HG03520 (cell line): ENCODE data around the gene ADAMTS17.

Source experiments
- ATAC-seq: cut with Tn5 transposase; IDR thresholded peaks from one replicate; pipeline ENCODE4 v1.9.1; 2021; ENCODE audit warnings: mild to moderate bottlenecking, moderate library complexity; ENCODE audit not compliant: unreplicated experiment

Gene ADAMTS17

GRCh38 chr15:100114100-100114499, 227.7 kb downstream of the ADAMTS17 start:
- no peak for ATAC-seq

GRCh38 chr15:100113351-100114080, 228.3 kb downstream of the ADAMTS17 start:
- no peak for ATAC-seq

- ATAC-seq, result no peak
These were observed 229.0 kb downstream of the ADAMTS17 start for GRCh38 chr15:100112636-100113305.

DNA sequence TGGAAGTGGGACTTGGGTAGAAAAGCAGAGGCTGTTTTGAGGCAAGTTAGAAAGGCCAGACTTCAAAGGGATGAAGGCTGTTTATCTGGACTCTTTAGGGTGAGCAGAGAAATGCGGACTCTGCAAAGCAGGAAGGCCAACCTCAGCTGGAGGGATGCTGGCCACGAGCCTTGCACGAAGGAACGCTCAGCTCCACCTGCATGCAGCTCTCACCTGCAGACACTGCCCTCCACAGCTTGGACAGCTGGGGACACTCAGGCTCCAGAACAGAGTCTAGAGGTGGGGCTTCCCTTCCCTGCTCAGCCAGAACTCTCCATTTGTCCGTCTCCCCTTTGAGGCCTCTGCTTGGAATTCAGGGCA, 229.7 kb downstream of the ADAMTS17 start:
- ATAC-seq, result no peak

DNA sequence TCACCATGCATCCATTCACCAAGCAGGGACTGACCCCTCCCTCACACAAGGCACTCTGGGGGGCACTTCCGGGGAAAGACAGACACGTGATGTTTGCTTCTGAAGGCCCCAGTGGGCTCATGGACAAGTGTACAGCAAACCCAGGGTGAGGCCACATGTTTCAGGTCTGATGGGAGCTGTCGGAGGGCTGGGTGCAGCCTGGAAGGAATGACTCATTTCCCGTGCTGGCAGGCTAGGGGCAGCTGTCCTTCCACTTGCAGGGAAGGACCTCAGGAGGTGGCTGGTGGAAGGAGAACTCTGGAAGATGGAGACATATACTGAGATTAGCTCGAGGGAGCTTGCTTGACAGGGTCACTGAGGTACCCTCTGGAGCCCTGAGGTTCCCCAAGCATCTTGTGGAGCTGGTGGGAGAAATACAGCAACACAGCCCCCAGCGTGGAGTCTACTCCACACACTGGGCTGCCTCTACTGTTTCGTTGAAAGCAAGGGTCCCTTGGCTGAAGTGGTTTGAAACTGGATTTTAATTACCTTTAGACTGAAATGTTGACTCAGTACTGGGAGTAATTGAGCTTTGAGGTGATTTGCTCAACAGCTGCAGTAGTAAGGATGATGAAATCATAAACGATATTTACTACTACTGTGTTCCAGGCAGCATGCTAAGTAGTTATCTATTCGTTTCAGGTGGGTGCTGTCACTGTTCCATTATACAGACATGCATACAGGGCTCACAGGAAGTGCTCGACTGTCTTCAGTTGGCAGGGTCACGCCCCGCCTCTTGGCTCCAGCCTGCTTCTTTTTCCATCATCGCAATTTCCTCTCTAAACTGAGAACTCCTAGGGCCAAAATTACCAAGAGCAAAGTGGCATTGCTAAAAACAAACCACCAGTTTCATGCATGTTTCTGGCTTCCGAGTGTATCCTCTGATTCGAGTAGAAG, 230.4 kb downstream of the ADAMTS17 start:
- no peak for ATAC-seq

DNA sequence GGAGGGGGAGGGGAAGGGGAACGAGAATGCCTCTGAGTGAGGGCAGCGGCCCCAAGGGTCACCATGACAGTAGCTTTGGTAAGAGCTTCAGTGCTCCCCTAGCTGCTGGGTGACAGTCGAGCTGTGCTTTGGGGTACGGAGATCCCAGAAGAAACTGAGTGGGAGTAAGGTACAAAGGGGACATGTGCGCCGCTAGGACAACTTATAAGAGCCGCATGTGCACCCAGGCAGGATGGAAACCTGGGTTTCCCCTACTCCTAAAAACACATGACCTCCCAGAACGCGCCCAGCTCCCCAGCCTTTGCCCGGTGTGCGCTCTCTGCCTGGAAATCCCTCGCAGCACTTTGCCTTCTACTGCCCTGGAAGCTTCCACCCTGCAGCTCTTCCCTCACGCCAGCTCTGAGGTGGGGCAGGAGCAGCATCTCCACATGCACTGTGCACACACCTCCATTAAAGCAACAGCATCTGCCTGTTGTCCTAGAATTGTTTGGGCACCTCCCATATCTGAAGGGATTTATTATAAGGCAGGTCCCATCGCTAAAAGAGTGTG, 232.2 kb downstream of the ADAMTS17 start:
- ATAC-seq, result no peak

DNA sequence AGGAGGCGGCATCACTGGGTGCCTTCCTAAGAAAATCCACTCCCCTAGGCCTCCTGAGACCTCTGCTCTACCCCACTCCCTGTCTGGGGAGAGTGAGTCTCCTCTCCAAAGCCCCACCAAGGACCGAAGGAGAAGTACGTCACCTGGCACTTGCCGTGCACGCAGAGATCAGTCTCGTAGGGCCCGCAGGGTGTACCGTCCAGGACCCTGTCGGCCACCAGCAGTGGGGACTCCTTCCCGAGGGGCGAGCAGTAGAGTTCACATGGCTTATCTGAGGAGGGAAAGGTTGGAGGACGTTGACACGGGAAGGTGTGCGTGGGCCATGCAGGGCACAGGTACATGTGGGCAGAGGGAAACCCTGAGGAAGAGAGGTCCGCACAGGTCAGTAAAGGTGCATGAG, 232.9 kb downstream of the ADAMTS17 start:
- ATAC-seq, result no peak

DNA sequence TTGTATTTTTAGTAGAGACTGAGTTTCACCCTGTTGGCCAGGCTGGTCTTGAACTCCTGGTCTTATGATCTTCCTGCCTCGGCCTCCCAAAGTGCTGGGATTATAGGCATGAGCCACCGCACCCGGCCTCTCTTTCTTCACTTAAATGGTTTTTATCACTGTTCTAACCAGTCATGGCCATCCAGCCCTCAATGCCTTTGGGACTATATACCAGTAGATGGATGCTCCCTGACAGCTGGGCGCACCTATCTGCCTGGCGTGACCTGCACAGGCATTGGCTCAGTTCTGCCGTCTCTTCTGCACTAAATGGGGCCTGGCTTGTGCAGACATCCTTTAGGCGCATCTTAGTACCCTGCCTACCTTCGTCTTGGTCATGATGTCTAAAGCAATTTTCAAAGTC, 233.4 kb downstream of the ADAMTS17 start:
- no peak for ATAC-seq

DNA sequence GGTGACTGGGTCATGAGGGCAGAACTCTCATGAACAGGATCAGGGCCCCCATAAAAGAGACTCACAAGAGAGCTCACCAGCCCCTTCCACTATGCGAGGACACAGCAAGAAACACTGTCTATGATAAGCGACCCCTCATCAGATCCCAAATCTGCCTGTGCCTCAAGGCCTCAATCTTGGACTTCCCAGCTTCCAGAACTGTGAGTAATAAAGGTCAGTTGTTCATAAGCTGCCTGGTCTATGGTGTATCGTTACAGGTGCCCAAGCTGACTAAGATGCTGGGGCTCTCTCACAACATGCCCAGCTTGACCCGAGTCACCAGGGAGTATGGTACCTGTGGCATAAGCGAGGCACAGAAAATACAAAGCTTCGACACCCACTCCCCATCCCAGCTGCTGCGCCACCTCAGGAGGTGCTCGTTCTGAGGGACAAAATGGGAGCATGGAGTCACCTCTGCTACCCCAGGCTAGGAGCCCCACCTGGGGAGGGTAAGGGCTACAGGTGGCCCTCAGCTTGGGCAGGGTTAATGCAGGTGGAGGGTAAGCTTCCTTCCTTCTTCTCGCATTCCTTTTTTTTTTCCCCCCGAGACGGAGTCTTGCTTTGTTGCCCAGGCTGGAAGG, 234.1 kb downstream of the ADAMTS17 start:
- ATAC-seq, result no peak

DNA sequence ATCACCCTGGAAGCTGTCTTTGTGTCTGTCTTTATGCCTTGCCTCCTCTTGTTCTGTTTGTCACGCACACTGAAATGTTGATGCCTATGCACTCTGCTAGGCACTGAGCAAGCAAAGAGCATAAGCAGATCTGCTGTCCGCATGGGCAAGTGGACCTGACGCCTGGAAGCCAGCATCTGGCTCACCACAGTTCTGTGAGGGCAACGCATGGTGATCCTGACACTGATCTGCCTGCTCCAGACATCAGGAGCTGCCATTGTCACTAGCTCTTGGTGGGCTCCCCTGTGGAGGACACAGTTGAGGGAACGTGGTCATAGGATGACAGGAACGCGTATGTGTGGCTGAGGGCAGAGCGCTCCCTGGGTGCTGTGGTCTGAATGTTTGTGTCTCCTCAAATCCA, 234.6 kb downstream of the ADAMTS17 start:
- ATAC-seq, result no peak

GRCh38 chr15:100106732-100107131, 235.0 kb downstream of the ADAMTS17 start:
- no peak for ATAC-seq

DNA sequence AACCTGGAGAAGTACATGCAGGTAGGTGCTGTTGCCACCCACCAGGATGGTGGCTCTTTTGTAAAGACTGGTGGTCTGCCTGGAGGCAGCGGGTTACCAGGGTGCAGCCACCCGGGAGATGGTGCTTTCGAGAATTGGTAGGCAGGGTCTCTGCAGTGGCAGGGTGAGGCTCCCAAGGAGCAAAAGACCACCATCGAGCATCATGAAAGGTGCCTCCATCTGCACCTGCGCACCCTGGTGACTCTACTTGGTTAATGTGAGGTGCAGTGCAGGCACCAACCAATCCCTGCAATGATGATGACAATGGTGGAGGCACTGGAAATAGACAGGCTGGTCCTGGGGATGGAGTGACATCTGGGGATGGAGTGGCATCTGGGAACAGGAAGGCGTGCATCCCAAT, 236.7 kb downstream of the ADAMTS17 start:
- ATAC-seq, result no peak

DNA sequence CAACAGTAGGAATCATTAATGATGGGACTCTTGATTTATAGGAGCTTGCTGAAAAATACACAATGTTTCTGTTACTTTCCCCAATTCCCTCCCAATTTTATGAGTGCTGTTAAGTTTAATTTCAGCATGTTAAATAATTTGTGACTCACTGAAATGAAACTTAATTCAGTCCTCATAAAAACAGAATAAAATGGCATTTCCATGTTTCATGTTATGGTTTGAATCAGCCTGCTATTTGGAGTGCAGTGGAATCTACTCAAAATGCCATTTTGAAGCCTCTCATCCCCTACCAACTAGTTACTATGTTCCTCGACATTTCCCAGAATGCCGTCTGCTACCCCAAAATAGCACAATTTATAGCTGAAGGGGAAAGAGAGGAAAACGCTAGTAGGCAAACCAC, 237.5 kb downstream of the ADAMTS17 start:
- ATAC-seq, result no peak

DNA sequence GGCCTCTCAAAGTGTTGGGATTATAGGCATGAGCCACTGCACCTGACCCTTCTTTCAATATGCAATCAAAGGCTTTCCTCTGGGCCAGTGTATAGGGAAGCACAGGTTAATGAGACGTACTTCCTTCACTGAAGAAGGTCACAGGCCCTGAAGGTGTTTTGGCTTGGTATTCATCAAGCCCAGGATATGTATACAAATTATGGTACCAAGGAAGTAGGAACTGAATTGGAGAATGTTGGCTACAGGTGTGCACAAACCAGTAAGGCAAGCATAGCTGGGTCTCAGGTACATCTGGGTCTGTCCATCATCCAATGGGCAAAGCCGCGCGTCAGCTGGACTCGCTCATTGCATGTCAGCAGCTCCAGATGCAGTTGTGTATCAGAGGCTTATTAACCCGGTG, 237.9 kb downstream of the ADAMTS17 start:
- no peak for ATAC-seq

- ATAC-seq, result no peak
These were observed 240.2 kb downstream of the ADAMTS17 start for GRCh38 chr15:100101426-100102089.

DNA sequence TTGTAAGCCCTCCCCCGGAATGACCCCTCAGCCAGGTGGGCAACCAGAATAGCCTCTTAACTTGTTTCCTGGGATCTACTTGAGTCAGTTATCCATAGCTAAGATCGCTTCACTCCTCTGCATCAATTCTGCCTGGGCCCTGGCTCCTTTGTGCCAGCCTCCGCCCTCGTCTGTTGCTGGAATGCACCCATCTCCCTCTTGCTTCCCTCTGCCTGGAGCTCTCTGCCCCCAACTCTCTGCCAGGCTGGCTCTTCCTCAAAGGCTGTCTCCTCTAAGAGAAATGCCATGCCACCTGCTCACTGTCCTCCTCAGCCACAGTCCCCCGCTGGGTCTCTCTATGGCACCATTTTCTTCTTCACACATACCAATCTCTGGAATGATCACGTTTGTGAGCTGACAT, 240.8 kb downstream of the ADAMTS17 start:
- no peak for ATAC-seq

GRCh38 chr15:100099976-100100375, 241.8 kb downstream of the ADAMTS17 start:
- no peak for ATAC-seq

DNA sequence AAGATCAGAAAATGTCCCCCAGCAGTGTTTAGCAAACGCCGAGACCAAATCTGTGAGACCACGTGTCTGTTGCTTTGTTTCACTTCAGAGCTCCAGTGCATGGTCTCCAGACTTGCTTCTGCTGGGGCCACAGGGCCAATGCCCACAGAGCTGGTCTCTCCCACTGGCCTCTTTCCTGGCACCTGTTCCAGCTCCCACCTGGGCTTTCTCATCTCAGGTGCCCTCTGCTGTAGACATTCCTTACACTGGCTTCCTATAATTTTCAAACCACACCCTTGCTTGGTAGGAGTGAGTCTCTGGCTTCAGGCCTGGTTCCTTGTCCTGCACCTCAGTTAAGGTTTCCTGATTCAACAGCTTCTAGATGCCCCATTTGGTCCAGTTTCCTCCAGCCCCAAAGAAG, 243.1 kb downstream of the ADAMTS17 start:
- no peak for ATAC-seq

DNA sequence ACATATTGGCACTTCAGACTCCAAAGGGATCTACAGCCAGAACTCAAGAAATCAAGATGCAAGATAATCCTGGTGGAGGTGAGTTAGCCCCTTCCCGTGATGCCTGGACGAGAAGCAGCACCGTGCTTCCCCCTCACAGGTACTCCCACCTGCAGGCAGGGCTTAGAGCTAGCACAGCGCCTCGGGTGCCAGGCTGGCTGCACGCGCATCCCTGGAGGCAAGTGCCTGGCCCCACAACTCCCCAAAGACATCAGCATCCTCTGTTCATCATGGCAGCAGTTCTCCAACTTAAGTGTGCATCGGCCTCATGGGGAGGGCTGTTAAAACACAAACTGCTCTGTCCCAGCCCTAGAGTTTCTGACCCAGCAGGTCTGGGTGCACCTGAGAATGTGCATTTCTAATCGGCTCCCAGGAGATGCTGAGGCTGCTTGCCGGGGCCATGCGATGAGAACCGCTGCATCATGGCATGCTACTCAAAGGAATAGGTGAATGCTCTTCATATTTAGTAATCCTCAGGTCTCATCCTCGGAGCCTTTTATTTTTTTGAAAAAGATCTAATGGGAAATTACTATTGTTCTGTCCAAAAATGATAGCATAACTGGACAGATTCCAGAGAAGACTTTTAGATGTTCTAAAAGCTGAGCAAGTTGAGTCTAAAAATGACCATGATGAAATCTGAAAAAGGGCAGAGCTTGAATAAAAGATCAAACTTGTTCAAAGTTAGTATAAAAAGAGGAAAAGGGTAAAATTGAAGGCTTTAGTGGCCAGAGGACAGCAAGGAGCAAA, 244.2 kb downstream of the ADAMTS17 start:
- no peak for ATAC-seq

- ATAC-seq, result no peak
These were observed 245.1 kb downstream of the ADAMTS17 start for GRCh38 chr15:100096700-100097099.
